ENCODE data around the gene RCOR3.
"Not testable (repeated sequence)": the region's sequence is repeated elsewhere in the genome, so short reads cannot be mapped to it uniquely, and the experiment has no call there.

RCOR3 gene

GRCh38 chr1:211258756-211259637, at the start of gene RCOR3:
Gene RCOR3, plus strand, starts transcription at chr1:211259366. Its CDS starts 195 bp downstream, at chr1:211259561.
- peak; percentile 90 for DNase-seq

- DNase-seq = no peak
Measured at GRCh38 chr1:211210052-211210451, 49.1 kb upstream of the RCOR3 start.

- DNase-seq = no peak
Measured at GRCh38 chr1:211210965-211211364, 48.2 kb upstream of the RCOR3 start.

GRCh38 chr1:211213702-211214101, 45.5 kb upstream of the RCOR3 start:
- DNase-seq = no peak

- no peak for DNase-seq
Measured at GRCh38 chr1:211215577-211215976, 43.6 kb upstream of the RCOR3 start.

GRCh38 chr1:211217392-211217791, 41.8 kb upstream of the RCOR3 start:
- DNase-seq = no peak

- not testable (repeated sequence) for DNase-seq
Measured at GRCh38 chr1:211222469-211223234, 36.5 kb upstream of the RCOR3 start.

GRCh38 chr1:211228573-211229364, 30.4 kb upstream of the RCOR3 start:
- DNase-seq = not testable (repeated sequence)

GRCh38 chr1:211229365-211229759, 29.8 kb upstream of the RCOR3 start:
- no peak for DNase-seq

- no peak for DNase-seq
Measured at GRCh38 chr1:211231873-211232272, 27.3 kb upstream of the RCOR3 start.

- no peak for DNase-seq
Measured at GRCh38 chr1:211236633-211237320, 22.4 kb upstream of the RCOR3 start.

GRCh38 chr1:211237579-211237978, 21.6 kb upstream of the RCOR3 start:
- no peak for DNase-seq

GRCh38 chr1:211240567-211240966, 18.6 kb upstream of the RCOR3 start:
- not testable (repeated sequence) for DNase-seq

- DNase-seq = no peak
Measured at GRCh38 chr1:211241071-211241470, 18.1 kb upstream of the RCOR3 start.

- not testable (repeated sequence) for DNase-seq
Measured at GRCh38 chr1:211243639-211244038, 15.5 kb upstream of the RCOR3 start.

- DNase-seq = not testable (repeated sequence)
Measured at GRCh38 chr1:211246583-211246982, 12.6 kb upstream of the RCOR3 start.

GRCh38 chr1:211247921-211248320, 11.2 kb upstream of the RCOR3 start:
- no peak for DNase-seq

GRCh38 chr1:211249611-211250010, 9.6 kb upstream of the RCOR3 start:
- not testable (repeated sequence) for DNase-seq

- DNase-seq = no peak
Measured at GRCh38 chr1:211257826-211258225, 1.3 kb upstream of the RCOR3 start.

GRCh38 chr1:211258310-211258755, 833 bp upstream of the RCOR3 start:
- peak; percentile 62 for DNase-seq

GRCh38 chr1:211259638-211260126, 516 bp downstream of the RCOR3 start:
- peak; percentile 77 for DNase-seq
